GM21526 (cell line): ENCODE measurements around the gene CAMK2G.
"Not testable (repeated sequence)": the region's sequence is repeated elsewhere in the genome, so short reads cannot be mapped to it uniquely, and the experiment has no call there.

Source experiments
- ATAC-seq: cut with Tn5 transposase; IDR thresholded peaks from one replicate; pipeline ENCODE4 v1.9.1; 2021; ENCODE audit warnings: moderate library complexity; ENCODE audit not compliant: unreplicated experiment, low FRiP score

The CAMK2G gene

DNA sequence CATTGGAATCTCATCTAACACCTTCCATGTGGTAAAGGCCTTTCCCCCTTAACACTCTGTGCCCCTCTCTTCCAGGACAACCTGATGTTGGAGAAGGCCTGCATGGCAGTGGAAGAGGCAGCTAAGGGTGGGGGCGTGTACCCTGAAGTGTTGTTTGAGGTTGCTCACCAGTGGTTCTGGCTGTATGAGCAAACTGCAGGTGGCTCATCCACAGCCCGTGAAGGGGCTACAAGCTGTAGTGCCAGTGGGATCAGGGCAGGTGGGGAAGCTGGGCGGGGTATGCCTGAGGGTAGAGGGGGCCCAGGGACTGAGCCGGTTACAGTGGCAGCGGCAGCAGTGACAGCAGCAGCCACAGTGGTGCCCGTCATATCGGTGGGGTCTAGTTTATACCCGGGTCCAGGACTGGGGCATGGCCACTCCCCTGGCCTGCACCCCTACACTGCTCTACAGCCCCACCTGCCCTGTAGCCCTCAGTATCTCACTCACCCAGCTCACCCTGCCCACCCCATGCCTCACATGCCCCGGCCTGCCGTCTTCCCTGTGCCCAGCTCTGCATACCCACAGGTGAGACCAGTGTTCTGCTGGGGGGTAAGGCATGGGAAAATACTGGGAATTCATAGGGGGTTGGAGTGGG lies 75.3 kb downstream of the CAMK2G start:
- no peak for ATAC-seq

DNA sequence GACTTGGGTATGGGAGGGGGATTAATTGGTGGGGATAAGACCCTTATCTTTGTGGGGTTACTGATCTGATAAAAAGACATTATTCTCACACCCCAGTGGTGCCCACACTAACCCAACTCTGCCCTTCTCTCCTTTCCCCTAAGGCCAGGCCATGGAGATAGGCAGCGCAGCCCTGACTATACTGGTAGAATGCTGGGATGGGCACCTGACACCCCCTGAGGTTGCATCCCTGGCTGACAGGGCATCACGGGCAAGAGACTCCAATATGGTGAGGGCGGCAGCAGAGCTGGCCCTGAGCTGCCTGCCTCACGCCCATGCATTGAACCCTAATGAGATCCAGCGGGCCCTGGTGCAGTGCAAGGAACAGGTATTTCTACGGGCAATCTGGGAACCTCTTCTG lies 76.3 kb downstream of the CAMK2G start:
- ATAC-seq: no peak

DNA sequence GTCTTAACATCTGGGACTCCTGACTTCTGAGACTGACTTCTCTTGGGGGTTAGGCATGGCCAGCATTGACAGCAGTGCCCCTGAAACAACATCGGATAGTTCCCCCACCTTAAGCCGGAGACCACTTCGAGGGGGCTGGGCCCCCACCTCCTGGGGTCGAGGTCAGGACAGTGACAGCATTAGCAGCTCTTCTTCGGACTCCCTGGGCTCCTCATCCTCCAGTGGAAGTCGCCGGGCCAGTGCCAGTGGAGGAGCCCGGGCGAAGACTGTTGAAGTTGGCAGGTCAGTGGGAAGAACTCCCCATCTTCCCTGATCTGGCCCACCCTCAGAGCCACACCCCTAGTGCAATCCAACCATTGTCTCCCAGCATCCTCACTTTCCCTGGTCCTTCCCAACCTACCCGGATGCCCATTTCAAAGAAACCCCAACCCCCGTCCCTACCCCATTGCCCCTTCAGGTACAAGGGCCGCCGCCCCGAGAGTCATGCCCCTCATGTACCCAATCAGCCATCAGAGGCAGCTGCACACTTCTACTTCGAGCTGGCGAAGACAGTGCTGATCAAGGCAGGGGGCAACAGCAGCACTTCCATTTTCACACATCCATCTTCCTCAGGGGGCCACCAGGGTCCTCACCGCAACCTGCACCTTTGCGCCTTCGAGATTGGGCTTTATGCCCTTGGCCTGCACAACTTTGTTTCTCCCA lies 76.9 kb downstream of the CAMK2G start:
- ATAC-seq: no peak

- no peak for ATAC-seq
Observed at GRCh38 chr10:73796766-73797165, 77.6 kb downstream of the CAMK2G start.

- not testable (repeated sequence) for ATAC-seq
Observed at GRCh38 chr10:73796035-73796434, 78.3 kb downstream of the CAMK2G start.

DNA sequence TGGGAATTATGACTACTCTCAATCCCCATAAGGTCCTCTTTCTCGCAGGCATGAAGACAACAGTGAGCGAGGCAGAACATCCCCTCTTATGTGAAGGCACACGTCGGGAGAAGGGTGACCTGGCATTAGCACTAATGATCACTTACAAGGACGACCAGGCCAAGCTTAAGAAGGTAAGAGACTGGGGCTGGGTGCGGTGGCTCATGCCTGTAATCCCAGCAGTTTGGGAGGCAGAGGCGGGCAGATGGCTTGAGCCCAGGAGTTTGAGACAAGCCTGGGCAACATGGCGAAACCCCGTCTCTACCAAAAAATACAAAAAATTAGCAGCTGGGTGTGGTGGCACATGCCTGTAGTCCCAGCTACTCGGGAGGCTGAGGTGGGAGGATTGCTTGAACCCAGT lies 78.9 kb downstream of the CAMK2G start:
- ATAC-seq: not testable (repeated sequence)

GRCh38 chr10:73793456-73793855 lies 80.9 kb downstream of the CAMK2G start:
- no peak for ATAC-seq

DNA sequence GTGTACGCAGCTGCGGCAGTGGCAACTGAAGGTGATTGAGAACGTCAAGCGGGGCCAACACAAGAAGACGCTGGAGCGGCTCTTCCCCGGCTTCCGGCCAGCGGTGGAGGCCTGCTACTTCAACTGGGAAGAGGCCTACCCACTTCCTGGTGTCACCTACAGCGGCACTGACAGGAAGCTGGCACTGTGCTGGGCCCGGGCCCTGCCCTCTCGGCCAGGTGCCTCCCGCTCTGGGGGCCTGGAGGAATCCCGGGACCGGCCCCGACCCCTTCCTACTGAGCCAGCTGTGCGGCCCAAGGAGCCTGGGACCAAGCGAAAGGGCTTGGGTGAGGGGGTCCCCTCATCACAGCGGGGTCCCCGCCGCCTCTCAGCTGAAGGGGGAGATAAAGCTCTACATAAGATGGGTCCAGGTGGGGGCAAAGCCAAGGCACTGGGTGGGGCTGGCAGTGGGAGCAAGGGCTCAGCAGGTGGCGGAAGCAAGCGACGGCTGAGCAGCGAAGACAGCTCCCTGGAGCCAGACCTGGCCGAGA lies 82.4 kb downstream of the CAMK2G start:
- no peak for ATAC-seq

DNA sequence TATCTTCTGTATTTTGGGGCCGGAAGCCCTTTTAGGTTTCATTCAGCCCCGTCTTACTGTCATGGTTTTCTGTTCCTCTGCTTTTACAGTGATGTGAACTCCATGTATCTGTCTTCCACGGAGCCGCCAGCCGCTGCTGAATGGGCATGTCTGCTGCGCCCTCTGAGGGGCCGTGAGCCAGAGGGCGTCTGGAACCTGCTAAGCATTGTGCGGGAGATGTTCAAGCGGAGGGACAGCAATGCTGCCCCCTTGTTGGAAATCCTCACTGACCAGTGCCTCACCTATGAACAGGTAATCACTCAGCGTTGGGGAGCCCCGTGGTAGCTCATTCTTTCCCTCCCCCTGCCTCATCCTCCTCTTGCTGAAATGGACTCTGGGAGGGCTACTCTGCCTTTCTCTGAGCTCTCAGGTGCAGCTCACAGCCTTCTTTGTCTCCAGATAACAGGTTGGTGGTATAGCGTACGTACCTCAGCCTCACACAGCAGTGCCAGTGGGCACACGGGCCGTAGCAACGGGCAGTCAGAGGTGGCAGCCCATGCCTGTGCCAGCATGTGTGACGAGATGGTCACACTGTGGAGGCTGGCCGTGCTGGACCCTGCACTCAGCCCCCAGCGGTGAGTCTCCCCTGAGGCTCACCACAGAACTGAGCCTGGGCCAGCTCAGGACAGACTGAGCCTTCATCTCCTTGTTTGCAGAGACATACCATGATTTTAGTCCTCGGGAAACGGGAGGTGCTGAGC lies 83.3 kb downstream of the CAMK2G start:
- ATAC-seq: no peak

DNA sequence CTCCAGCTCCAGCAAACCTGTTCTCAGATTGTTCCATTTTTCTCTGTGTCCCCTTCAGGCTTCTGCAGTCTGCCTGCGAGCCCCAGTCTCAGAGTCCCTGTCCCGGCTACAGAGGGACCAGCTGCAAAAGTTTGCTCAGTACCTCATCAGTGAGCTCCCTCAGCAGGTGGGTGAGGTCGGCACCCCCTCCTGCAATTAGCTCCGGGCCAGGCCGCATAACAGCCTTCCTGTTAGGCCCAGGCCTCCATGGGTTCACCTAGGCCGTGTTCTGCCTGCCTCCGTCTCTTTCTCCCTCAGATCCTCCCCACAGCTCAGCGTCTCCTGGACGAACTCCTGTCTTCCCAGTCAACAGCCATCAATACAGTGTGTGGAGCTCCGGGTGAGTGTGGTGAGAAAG lies 84.7 kb downstream of the CAMK2G start:
- ATAC-seq: no peak

DNA sequence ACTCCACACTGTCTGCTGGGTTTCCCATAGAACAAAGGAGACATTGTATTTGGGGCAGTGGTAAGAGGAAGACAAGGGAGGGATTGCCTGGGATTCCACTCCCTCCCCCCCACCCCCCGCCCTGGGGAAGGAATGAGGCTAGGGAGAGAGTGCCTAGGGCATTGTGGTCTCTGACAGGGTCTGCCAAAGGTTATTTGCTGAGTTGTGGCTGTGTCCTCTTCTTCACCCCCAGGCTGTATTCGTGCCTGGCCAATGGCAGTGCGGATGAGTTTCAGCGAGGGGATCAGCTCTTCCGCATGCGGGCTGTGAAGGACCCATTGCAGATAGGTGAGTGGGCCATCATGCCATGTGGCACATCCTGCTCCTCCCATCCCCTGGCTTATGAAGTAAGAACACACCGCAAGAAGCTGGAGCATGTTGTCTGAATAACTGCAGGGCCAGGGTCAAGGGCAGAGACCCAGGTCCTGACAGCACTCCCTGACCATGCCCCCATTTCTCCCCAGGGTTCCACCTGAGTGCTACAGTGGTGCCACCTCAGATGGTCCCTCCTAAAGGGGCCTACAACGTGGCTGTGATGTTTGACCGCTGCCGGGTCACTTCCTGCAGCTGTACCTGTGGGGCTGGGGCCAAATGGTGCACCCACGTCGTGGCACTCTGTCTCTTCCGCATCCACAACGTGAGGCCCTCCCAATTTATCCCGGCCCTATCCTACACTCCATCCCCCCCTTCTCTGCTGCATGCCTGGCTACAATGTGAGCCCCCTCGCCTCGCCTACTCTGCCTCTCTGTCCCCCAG lies 85.3 kb downstream of the CAMK2G start:
- ATAC-seq: no peak

- ATAC-seq: not testable (repeated sequence)
Observed at GRCh38 chr10:73787031-73787800, 87.1 kb downstream of the CAMK2G start.

DNA sequence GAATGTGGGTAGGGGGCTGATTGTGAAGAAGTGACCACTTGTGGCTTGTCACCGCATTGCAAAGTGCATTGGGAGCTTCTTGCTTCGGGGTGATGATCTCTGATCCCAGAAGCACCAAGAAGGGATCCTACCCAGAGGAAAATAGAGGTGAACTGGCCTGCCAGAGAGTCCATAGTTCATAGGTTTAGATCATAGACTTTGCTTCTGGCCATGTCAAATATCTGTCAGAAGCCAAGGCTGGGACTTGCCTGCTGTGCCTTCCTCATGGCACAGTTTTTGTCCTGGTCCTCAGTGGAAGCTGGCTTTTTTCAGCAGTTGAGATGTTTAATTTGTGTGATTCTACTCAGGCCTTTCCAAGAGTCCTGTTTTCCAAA lies 87.9 kb downstream of the CAMK2G start:
- no peak for ATAC-seq

GRCh38 chr10:73785721-73786511 lies 88.4 kb downstream of the CAMK2G start:
- peak; percentile 22 for ATAC-seq

DNA sequence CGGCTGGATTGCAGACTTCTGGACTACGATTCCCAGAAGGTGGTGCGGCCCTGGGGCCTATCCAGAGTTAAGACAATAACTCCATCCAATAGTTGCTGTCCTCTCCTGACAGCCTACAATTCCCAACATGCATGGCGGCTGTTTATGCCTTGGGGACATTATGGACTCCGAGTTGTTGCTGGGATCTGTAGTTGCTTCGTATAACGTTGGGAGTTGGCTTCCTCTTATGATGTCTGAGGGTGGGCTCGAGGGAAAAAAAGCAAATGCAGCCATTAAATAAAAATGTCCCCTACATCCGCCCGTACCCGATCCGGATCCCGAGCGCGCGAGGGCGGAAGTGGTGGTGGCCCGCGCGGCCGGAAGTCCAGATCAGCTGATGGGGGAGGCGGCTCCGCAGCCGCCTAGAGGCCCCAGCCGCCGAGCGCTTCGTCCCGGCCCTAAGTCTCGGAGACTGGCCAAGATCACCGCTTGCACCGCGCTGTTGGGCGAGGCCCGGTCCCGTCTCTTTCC lies 89.1 kb downstream of the CAMK2G start, which contains the start of gene ZSWIM8:
TSS of gene ZSWIM8 (plus strand) at position 396 of the 510 bp plus-strand sequence. CDS start 273 bp downstream, outside the sequence.
- ATAC-seq: peak; percentile 55

DNA sequence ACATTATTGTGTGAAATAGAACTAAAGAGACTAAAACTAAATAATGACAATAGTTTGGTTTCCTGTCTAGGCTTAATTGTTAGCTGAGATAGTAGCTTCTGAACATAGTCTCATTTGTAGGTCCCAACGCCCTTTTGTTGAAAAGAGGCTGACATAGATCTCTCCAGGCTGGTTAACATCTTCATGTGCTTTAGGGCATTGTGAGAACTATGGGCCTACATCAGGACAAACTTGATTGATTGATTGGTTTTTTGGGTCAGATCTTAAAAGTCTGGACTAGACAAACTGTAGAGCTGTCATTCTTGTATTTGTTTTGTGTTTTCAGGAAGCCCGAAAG lies 91.6 kb downstream of the CAMK2G start:
- no peak for ATAC-seq

GRCh38 chr10:73781879-73782748 lies 92.2 kb downstream of the CAMK2G start, which contains the start of gene CHCHD1:
CHCHD1 (plus strand) TSS chr10:73782048; CDS start chr10:73782076, 28 bp downstream.
- ATAC-seq: peak; percentile 47

- no peak for ATAC-seq
Observed at GRCh38 chr10:73781548-73781878, 92.8 kb downstream of the CAMK2G start.
